ENCODE data around the gene TIAL1. TPM values are rescaled to one million over a fixed set of nuclear protein-coding genes. Genes with fewer than 3 reads are reported as not detected.

Gene TIAL1
- total RNA-seq, 1 donor from 2014 or later, result 43.0 TPM

DNA sequence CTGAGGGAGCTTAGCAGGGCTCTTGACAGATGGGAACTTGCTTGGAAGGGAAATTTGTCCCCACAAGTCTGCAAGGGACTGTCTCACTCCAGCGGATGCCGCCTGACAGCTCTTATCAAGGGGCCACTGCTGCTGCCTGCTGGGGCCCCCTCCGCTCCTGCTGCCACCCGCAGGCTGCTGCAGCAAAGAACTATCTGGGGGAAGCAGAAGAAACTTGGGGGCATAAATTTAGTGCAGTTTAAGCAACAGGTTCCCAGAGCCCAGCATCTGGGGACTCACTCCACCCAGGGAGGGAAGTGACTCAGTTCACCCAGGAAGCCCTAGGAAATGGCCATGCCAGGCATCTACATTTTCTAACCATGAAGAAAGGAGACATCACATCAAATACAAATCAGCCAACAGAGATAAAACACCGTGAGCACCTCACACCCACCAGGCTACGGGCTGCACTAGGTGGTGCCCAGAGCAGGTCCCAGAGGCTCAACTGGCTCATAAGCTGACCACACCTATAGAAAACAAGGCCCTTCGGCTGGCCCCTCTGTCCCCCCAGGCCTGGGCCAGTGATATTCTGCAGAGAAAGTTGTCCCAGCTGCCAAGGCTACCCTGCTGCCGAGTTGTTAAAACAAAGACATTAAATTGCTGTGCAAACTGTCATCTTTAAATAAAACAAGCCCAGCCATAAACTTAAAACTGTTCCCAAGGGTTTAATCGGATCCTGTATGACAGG is 58.0 kb downstream of the TIAL1 start:
- DNase-seq (ENCODE audit: low read depth), result no peak
- no peaks in the 10 kb centered on the region for H3K27me3 ChIP-seq (ENCODE audit: control insufficient read depth, insufficient read depth, low read length)
- no peak overlapping the region for H3K4me3 ChIP-seq (ENCODE audit: low read depth, low read length)
- no peaks in the 10 kb centered on the region for H3K36me3 ChIP-seq (ENCODE audit: control insufficient read depth, insufficient read depth, low read length)
- TF ChIP-seq, protein P1, sequence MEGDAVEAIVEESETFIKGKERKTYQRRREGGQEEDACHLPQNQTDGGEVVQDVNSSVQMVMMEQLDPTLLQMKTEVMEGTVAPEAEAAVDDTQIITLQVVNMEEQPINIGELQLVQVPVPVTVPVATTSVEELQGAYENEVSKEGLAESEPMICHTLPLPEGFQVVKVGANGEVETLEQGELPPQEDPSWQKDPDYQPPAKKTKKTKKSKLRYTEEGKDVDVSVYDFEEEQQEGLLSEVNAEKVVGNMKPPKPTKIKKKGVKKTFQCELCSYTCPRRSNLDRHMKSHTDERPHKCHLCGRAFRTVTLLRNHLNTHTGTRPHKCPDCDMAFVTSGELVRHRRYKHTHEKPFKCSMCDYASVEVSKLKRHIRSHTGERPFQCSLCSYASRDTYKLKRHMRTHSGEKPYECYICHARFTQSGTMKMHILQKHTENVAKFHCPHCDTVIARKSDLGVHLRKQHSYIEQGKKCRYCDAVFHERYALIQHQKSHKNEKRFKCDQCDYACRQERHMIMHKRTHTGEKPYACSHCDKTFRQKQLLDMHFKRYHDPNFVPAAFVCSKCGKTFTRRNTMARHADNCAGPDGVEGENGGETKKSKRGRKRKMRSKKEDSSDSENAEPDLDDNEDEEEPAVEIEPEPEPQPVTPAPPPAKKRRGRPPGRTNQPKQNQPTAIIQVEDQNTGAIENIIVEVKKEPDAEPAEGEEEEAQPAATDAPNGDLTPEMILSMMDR (IDR thresholded peaks at IDR 0.05; ENCODE audit: insufficient read depth, low read length, poor library complexity, severe bottlenecking), result no peak

DNA sequence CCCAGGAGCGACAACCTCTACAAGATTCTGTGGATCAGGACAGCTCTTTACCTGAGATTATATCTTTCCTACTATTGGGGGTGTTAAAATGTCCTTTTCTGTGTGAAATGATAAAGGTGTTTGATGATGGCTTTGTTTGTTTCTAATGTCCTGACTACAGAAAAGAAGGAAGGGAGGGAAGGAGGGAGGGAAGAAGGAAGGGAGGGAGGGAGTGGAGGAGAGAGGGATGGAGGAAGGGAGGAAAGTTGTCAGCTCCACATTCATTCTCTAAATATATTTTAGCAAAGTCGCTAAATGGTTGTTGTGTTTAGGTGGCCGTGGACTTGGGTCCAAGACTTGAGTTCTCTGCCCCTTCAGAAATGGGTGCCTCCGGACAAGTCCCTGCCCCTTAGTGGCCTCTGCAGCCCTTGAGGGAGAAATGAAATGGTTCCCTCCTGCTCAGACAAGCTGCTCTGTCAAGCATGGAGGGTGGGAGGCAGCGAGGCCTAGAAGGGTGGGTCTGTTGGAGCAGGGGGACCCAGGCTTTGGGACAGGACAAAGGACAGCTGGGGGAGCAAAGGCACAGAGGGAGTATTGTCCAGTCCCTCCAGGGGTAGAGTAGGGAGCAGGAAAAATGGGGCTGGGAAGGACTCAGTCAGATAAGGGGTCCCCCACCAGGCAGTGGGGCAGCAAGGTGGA is 58.7 kb downstream of the TIAL1 start:
- TF ChIP-seq, protein P1 (IDR thresholded peaks at IDR 0.05; ENCODE audit: insufficient read depth, low read length, poor library complexity, severe bottlenecking), result no peak
- Histone ChIP-seq H3K36me3 (ENCODE audit: control insufficient read depth, insufficient read depth, low read length) (no peaks in the 10 kb centered on the region), H3K27me3 (ENCODE audit: control insufficient read depth, insufficient read depth, low read length) (no peaks in the 10 kb centered on the region), H3K4me3 (ENCODE audit: low read depth, low read length) (no peak overlapping the region)
- no peak for DNase-seq (ENCODE audit: low read depth)

DNA sequence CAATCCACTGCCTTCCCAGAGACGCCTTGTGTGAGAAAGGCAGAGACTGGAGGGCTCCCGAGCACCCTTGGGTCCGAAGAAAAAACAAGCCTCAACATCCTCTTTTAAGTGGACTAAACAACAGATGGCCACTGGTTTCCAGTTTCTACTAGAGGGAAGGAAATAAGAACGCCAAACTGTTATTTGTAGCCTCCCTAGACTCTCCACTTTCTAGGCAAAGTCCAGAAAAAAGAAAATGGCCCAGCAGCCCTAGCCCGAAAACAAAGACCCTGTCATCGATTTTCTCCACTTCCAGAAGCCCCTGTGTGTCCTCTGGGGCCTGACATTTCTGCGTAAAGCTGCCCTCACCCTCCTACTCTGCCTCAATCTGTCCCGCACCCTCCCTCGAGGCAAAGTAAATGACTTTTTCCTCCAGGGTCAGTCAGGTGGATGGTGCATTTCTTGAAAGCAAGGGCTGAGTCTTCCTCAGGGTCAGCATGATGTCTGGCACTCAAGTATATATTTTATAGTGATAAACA is 60.2 kb downstream of the TIAL1 start:
- Histone ChIP-seq H3K27me3 (ENCODE audit: control insufficient read depth, insufficient read depth, low read length) (no peaks in the 10 kb centered on the region), H3K36me3 (ENCODE audit: control insufficient read depth, insufficient read depth, low read length) (no peaks in the 10 kb centered on the region), H3K4me3 (ENCODE audit: low read depth, low read length) (no peak overlapping the region)
- TF ChIP-seq, protein P1 (IDR thresholded peaks at IDR 0.05; ENCODE audit: insufficient read depth, low read length, poor library complexity, severe bottlenecking), result no peak
- no peak for DNase-seq (ENCODE audit: low read depth)

DNA sequence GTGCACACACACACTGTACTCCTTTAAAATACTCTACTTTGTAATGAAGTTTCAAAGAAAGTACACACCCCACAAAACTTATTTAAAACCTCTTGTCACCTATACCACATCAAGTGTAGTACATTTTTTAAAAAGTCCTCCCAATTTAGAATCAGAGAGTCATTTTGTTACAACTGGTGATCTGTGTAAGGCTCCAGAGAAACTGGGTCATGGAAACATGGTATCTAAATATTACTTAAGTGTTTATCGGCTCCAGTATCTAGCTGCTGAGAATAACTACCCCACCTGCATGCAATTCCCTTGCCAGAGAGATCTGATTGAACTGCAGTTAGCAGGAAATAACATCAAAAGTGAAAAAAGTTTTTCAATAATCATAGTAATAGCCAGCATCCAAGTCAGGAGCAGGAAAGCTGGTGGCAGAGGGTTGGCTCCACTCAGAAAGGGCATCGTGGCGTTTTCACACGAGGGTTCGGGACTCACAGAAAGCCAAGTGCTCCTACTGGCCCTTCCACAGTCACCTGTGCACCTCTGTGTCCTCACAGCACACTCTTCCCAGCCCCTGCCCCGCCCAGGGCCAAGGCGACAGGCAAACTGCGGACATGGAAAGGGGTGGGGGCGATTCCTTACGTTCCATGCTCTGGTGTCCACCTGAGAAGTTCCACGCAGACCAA is 60.8 kb downstream of the TIAL1 start:
- DNase-seq (ENCODE audit: low read depth), result no peak
- TF ChIP-seq, protein P1 (IDR thresholded peaks at IDR 0.05; ENCODE audit: insufficient read depth, low read length, poor library complexity, severe bottlenecking), result no peak
- H3K36me3 ChIP-seq (ENCODE audit: control insufficient read depth, insufficient read depth, low read length), result no peaks in the 10 kb centered on the region
- H3K4me3 ChIP-seq (ENCODE audit: low read depth, low read length), result no peak overlapping the region
- no peaks in the 10 kb centered on the region for H3K27me3 ChIP-seq (ENCODE audit: control insufficient read depth, insufficient read depth, low read length)

DNA sequence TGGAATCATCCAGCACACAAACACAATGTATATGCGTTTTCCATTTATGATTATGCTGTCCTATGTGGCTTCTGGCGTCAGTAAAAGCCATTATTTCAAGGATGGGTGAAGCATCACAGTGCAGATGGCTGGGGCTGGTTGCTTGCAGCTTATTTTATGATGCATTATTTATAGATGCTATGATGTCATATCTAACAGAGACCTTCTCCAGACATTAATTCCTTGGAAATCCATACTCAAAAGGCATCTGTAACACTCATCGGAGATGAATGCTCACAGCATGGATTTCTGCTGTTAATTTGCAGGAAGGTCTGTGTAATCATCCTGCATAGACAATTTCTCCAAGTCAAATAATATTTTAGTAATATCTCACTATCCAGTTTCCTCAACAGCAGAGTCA is 61.5 kb downstream of the TIAL1 start:
- H3K4me3 ChIP-seq (ENCODE audit: low read depth, low read length), result no peak overlapping the region
- TF ChIP-seq, protein P1 (IDR thresholded peaks at IDR 0.05; ENCODE audit: insufficient read depth, low read length, poor library complexity, severe bottlenecking), result no peak
- DNase-seq (ENCODE audit: low read depth), result no peak
- no peaks in the 10 kb centered on the region for H3K36me3 ChIP-seq (ENCODE audit: control insufficient read depth, insufficient read depth, low read length)
- no peaks in the 10 kb centered on the region for H3K27me3 ChIP-seq (ENCODE audit: control insufficient read depth, insufficient read depth, low read length)
